Hepatocyte (in vitro differentiated cells): ENCODE data around the gene CD164L2.

Experiments
- EZH2phosphoT487 ChIP-seq: fragments of 200-600 bp; sonication (generic); IDR thresholded peaks from one replicate; pipeline ENCODE4 v1.6.1; 2018; ENCODE audit warnings: antibody characterized with exemption, mild to moderate bottlenecking, low read depth, moderate library complexity; ENCODE audit not compliant: unreplicated experiment, severe bottlenecking
- TF ChIP-seq, protein P1 (sequence below): fragments of 200-600 bp; sonication (generic); IDR thresholded peaks from 2 replicates; pipeline ENCODE4 v1.5.1; 2016; ENCODE audit warnings: antibody characterized with exemption, mild to moderate bottlenecking; ENCODE audit not compliant: poor library complexity

DNA sequence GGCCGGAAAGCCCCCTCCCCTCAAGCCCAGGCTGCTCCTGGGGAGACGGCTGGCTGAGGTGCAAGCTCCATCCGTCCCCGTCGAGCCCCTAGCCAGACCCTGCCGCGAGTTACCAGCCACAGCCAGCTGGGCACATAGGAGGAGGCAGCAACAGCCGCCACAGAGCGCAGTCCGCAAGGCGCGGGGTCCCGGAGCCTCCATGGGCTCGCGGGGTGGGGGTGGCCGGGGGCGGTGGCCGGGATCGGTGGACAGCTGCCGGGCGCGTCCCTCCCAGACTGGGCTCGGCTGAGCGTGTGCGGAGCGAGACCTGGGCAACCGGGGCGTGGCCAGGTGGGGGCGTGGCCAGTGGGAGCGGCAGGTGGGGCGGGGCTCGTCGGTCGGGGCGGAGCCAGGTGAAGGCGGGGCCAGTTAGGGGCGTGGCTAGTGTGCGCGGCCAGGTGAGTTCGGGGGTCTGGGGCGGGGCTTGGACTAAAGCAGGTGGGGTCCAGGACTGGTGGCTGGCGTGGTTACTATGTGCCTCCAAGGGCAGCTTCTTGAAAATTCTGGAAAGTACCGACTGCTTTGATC is at the start of gene CD164L2:
- TF ChIP-seq EZH2phosphoT487 = no peak
- TF ChIP-seq, protein P1, sequence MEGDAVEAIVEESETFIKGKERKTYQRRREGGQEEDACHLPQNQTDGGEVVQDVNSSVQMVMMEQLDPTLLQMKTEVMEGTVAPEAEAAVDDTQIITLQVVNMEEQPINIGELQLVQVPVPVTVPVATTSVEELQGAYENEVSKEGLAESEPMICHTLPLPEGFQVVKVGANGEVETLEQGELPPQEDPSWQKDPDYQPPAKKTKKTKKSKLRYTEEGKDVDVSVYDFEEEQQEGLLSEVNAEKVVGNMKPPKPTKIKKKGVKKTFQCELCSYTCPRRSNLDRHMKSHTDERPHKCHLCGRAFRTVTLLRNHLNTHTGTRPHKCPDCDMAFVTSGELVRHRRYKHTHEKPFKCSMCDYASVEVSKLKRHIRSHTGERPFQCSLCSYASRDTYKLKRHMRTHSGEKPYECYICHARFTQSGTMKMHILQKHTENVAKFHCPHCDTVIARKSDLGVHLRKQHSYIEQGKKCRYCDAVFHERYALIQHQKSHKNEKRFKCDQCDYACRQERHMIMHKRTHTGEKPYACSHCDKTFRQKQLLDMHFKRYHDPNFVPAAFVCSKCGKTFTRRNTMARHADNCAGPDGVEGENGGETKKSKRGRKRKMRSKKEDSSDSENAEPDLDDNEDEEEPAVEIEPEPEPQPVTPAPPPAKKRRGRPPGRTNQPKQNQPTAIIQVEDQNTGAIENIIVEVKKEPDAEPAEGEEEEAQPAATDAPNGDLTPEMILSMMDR = no peak
